ENCODE measurements around the gene ESYT3.
"Not testable (repeated sequence)": the region's sequence is repeated elsewhere in the genome, so short reads cannot be mapped to it uniquely, and the experiment has no call there.

The ESYT3 gene

GRCh38 chr3:138443091-138443490, 8.7 kb downstream of the ESYT3 start:
- no peak for DNase-seq

GRCh38 chr3:138443521-138444503, 9.4 kb downstream of the ESYT3 start:
- no peak for DNase-seq

- no peak for DNase-seq
Measured at GRCh38 chr3:138445236-138445635, 10.8 kb downstream of the ESYT3 start.

GRCh38 chr3:138445654-138446053, 11.2 kb downstream of the ESYT3 start:
- no peak for DNase-seq

- no peak for DNase-seq
Measured at GRCh38 chr3:138448631-138449030, 14.2 kb downstream of the ESYT3 start.

GRCh38 chr3:138449490-138449889, 15.1 kb downstream of the ESYT3 start:
- no peak for DNase-seq

- DNase-seq, result no peak
Measured at GRCh38 chr3:138450181-138450580, 15.8 kb downstream of the ESYT3 start.

GRCh38 chr3:138450704-138451424, 16.4 kb downstream of the ESYT3 start:
- no peak for DNase-seq

GRCh38 chr3:138451595-138452162, 17.3 kb downstream of the ESYT3 start:
- no peak for DNase-seq

GRCh38 chr3:138452436-138452835, 18.0 kb downstream of the ESYT3 start:
- no peak for DNase-seq

GRCh38 chr3:138453940-138454339, 19.5 kb downstream of the ESYT3 start:
- DNase-seq, result not testable (repeated sequence)

GRCh38 chr3:138455801-138456716, 21.6 kb downstream of the ESYT3 start:
- no peak for DNase-seq

GRCh38 chr3:138456961-138457862, 22.8 kb downstream of the ESYT3 start:
- DNase-seq, result no peak

GRCh38 chr3:138457863-138458735, 23.7 kb downstream of the ESYT3 start:
- DNase-seq, result no peak

- DNase-seq, result no peak
Measured at GRCh38 chr3:138458774-138459499, 24.5 kb downstream of the ESYT3 start.

GRCh38 chr3:138459619-138460535, 25.5 kb downstream of the ESYT3 start:
- no peak for DNase-seq

- DNase-seq, result no peak
Measured at GRCh38 chr3:138460536-138461205, 26.3 kb downstream of the ESYT3 start.

- no peak for DNase-seq
Measured at GRCh38 chr3:138461246-138461645, 26.8 kb downstream of the ESYT3 start.
